Lower leg skin (tissue), 3 donors: ENCODE data around the gene GADD45GIP1.

Source experiments
- POLR2A ChIP-seq, 2 donors: fragments of 450-650 bp; IDR thresholded peaks; one replicate each; pipeline ENCODE4 v1.6.1; 2016 to 2017; ENCODE audit warnings: antibody characterized with exemption in 2 of 2, mild to moderate bottlenecking in 1 of 2, moderate library complexity in 1 of 2
- TF ChIP-seq, protein P1 (sequence below), 3 donors: fragments of 450-650 bp; IDR thresholded peaks; one replicate each; pipeline ENCODE4 v1.5.1; 2016; ENCODE audit warnings: antibody characterized with exemption in 3 of 3, mild to moderate bottlenecking in 3 of 3, moderate library complexity in 2 of 3

DNA sequence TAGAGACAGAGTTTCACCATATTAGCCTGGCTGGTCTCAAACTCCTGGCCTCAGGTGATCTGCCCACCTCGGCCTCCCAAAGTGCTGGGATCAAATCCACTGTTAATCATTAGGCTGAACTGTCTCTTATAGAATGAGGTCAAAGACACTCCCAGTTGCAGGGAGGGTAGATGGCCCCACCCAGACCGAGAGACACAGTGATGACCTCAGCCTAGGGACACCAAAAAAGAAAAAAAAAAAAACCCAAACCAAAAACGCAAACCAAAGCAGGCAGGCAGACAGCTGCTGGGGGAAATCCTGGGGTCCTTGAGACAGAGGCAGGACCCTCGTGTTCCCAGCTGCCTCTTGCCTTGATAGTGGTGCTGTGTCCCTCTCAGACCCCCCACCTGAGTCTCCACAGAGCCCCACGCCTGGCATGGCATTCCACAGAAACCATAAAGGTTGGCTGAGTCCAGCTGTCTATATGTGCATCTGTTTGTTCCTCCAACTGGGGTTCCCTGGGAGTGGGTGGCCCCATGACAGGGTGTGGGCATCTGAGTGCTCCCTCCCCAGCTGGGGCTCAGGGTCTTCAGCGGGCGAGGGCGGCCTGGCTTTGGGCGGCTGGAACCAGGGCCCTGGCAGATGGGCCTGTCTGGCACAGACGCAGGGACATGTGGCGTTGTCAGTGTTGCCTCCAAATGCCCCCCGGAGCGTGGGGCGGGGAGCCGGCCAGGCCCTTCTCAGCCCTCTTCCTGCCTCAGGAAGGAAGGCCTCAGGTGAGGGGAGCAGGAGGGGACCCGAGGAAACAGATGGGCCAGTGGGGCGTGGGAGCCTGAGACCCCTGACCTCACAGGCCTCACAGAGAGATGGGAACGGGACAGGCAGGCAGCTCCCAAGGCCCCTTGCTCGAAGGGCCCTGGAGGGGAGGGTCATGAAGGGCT, 17.5 kb upstream of the GADD45GIP1 start:
- TF ChIP-seq, protein P1, sequence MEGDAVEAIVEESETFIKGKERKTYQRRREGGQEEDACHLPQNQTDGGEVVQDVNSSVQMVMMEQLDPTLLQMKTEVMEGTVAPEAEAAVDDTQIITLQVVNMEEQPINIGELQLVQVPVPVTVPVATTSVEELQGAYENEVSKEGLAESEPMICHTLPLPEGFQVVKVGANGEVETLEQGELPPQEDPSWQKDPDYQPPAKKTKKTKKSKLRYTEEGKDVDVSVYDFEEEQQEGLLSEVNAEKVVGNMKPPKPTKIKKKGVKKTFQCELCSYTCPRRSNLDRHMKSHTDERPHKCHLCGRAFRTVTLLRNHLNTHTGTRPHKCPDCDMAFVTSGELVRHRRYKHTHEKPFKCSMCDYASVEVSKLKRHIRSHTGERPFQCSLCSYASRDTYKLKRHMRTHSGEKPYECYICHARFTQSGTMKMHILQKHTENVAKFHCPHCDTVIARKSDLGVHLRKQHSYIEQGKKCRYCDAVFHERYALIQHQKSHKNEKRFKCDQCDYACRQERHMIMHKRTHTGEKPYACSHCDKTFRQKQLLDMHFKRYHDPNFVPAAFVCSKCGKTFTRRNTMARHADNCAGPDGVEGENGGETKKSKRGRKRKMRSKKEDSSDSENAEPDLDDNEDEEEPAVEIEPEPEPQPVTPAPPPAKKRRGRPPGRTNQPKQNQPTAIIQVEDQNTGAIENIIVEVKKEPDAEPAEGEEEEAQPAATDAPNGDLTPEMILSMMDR (IDR thresholded peaks at IDR 0.05) = no peak
- TF ChIP-seq POLR2A (IDR thresholded peaks at IDR 0.05) = no peak
